ENCODE measurements around the gene PPARG. TPM values are rescaled to one million over a fixed set of nuclear protein-coding genes. Genes with fewer than 3 reads are reported as not detected.

The PPARG gene
- total RNA-seq, 1 donor from 2014 or later = 28.5 TPM

- TF ChIP-seq POLR2A (IDR thresholded peaks at IDR 0.05) (no peak), POLR2AphosphoS5 (IDR thresholded peaks at IDR 0.05; ENCODE audit: insufficient read depth in 1 of 2, low read depth in 1 of 2) (no peak)
- TF ChIP-seq, protein P1, sequence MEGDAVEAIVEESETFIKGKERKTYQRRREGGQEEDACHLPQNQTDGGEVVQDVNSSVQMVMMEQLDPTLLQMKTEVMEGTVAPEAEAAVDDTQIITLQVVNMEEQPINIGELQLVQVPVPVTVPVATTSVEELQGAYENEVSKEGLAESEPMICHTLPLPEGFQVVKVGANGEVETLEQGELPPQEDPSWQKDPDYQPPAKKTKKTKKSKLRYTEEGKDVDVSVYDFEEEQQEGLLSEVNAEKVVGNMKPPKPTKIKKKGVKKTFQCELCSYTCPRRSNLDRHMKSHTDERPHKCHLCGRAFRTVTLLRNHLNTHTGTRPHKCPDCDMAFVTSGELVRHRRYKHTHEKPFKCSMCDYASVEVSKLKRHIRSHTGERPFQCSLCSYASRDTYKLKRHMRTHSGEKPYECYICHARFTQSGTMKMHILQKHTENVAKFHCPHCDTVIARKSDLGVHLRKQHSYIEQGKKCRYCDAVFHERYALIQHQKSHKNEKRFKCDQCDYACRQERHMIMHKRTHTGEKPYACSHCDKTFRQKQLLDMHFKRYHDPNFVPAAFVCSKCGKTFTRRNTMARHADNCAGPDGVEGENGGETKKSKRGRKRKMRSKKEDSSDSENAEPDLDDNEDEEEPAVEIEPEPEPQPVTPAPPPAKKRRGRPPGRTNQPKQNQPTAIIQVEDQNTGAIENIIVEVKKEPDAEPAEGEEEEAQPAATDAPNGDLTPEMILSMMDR (IDR thresholded peaks at IDR 0.05) = no peak
- Histone ChIP-seq H3K4me1 (peaks cover 35% of the 10 kb centered on the region), H3K27ac (no peak overlapping the region), H3K36me3 (no peaks in the 10 kb centered on the region), H3K4me3 (no peak overlapping the region), H3K9me3 (no peaks in the 10 kb centered on the region), H3K27me3 (no peaks in the 10 kb centered on the region)
- intact Hi-C loops (cut with DNase I) = no loop called here
- DNase-seq (ENCODE audit: extremely low spot score in 2 of 2) = no peak
These were observed 105.8 kb downstream of the PPARG start for GRCh38 chr3:12394569-12395271.

GRCh38 chr3:12395349-12396012 lies 106.6 kb downstream of the PPARG start:
- Histone ChIP-seq H3K27ac (no peak overlapping the region), H3K27me3 (no peaks in the 10 kb centered on the region), H3K36me3 (no peaks in the 10 kb centered on the region), H3K4me3 (no peak overlapping the region), H3K9me3 (no peaks in the 10 kb centered on the region), H3K4me1 (peaks cover 35% of the 10 kb centered on the region)
- intact Hi-C loops (cut with DNase I) = no loop called here
- TF ChIP-seq POLR2A (IDR thresholded peaks at IDR 0.05) (no peak), POLR2AphosphoS5 (IDR thresholded peaks at IDR 0.05; ENCODE audit: insufficient read depth in 1 of 2, low read depth in 1 of 2) (no peak)
- TF ChIP-seq, protein P1 (IDR thresholded peaks at IDR 0.05) = no peak
- DNase-seq (ENCODE audit: extremely low spot score in 2 of 2) = no peak

- H3K4me1 ChIP-seq = peaks cover 31% of the 10 kb centered on the region
- no peak overlapping the region for H3K27ac ChIP-seq
- H3K27me3 ChIP-seq = no peaks in the 10 kb centered on the region
- H3K36me3 ChIP-seq = no peaks in the 10 kb centered on the region
- H3K9me3 ChIP-seq = no peaks in the 10 kb centered on the region
- DNase-seq (ENCODE audit: extremely low spot score in 2 of 2) = no peak
- H3K4me3 ChIP-seq = no peak overlapping the region
- intact Hi-C loops (cut with DNase I) = no loop called here
- TF ChIP-seq, protein P1 (IDR thresholded peaks at IDR 0.05) = no peak
- no peak for TF ChIP-seq POLR2A (IDR thresholded peaks at IDR 0.05)
- no peak for TF ChIP-seq POLR2AphosphoS5 (IDR thresholded peaks at IDR 0.05; ENCODE audit: insufficient read depth in 1 of 2, low read depth in 1 of 2)
These were observed 107.6 kb downstream of the PPARG start for GRCh38 chr3:12396471-12396870.

DNA sequence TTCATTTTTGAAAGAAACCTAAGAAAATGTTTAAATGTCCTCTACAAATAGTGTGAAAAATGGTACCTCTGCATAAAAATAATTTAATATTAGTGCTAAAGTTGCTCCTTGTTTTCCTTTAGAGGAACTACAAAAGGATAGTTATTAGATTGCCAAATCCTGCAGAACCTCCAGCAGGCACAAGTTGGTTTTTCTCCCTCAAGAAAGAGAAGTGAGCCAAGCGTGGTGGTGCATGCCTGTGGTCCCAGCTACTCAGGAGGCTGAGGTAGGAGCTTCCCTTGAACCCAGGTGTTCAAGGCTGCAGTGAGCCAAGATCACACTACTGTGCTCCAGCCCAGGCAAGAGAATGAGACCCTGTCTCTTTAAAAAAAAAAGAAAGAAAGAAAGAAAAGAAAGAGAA lies 110.4 kb downstream of the PPARG start:
- H3K4me1 ChIP-seq = peaks cover 10% of the 10 kb centered on the region
- no peak overlapping the region for H3K27ac ChIP-seq
- DNase-seq (ENCODE audit: extremely low spot score in 2 of 2) = no peak
- intact Hi-C loops (cut with DNase I) = no loop called here
- no peaks in the 10 kb centered on the region for H3K36me3 ChIP-seq
- no peaks in the 10 kb centered on the region for H3K27me3 ChIP-seq
- H3K9me3 ChIP-seq = no peaks in the 10 kb centered on the region
- TF ChIP-seq POLR2A (IDR thresholded peaks at IDR 0.05) (no peak), POLR2AphosphoS5 (IDR thresholded peaks at IDR 0.05; ENCODE audit: insufficient read depth in 1 of 2, low read depth in 1 of 2) (no peak)
- TF ChIP-seq, protein P1 (IDR thresholded peaks at IDR 0.05) = no peak
- no peak overlapping the region for H3K4me3 ChIP-seq

- no peaks in the 10 kb centered on the region for H3K27me3 ChIP-seq
- no peak for TF ChIP-seq POLR2A (IDR thresholded peaks at IDR 0.05)
- no peak for TF ChIP-seq POLR2AphosphoS5 (IDR thresholded peaks at IDR 0.05; ENCODE audit: insufficient read depth in 1 of 2, low read depth in 1 of 2)
- TF ChIP-seq, protein P1 (IDR thresholded peaks at IDR 0.05) = no peak
- H3K27ac ChIP-seq = no peak overlapping the region
- no peak overlapping the region for H3K4me3 ChIP-seq
- no peaks in the 10 kb centered on the region for H3K9me3 ChIP-seq
- no peaks in the 10 kb centered on the region for H3K36me3 ChIP-seq
- DNase-seq (ENCODE audit: extremely low spot score in 2 of 2) = no peak
- no peaks in the 10 kb centered on the region for H3K4me1 ChIP-seq
- intact Hi-C loops (cut with DNase I) = no loop called here
These were observed 111.8 kb downstream of the PPARG start for GRCh38 chr3:12400616-12401194.

All from vagina (tissue), 2 donors.